ENCODE measurements around the gene CSF3R.

- TF ChIP-seq, protein P1, sequence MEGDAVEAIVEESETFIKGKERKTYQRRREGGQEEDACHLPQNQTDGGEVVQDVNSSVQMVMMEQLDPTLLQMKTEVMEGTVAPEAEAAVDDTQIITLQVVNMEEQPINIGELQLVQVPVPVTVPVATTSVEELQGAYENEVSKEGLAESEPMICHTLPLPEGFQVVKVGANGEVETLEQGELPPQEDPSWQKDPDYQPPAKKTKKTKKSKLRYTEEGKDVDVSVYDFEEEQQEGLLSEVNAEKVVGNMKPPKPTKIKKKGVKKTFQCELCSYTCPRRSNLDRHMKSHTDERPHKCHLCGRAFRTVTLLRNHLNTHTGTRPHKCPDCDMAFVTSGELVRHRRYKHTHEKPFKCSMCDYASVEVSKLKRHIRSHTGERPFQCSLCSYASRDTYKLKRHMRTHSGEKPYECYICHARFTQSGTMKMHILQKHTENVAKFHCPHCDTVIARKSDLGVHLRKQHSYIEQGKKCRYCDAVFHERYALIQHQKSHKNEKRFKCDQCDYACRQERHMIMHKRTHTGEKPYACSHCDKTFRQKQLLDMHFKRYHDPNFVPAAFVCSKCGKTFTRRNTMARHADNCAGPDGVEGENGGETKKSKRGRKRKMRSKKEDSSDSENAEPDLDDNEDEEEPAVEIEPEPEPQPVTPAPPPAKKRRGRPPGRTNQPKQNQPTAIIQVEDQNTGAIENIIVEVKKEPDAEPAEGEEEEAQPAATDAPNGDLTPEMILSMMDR (IDR thresholded peaks at IDR 0.05): no peak
- TF ChIP-seq POLR2A (IDR thresholded peaks at IDR 0.05): no peak
- TF ChIP-seq POLR2AphosphoS5 (IDR thresholded peaks at IDR 0.05): no peak
These were observed 63.1 kb downstream of the CSF3R start for GRCh38 chr1:36419569-36419968.

All from breast epithelium (tissue), 3 donors.